WTC11 (cell line): Measurements from ENCODE around the gene BARX2.
A peak's percentile ranks its signal among the peaks of the same experiment; 100 is the strongest.

Experiments used
- ATF3 ChIP-seq: sonication (generic); formaldehyde crosslinking; conservative IDR thresholded peaks from 2 replicates; pipeline ENCODE4 v1.8.1; 2022; ENCODE audit warnings: mild to moderate bottlenecking, missing genetic modification reagents
- CTCF ChIP-seq: fragments of 200-600 bp; IDR thresholded peaks from 2 replicates; pipeline ENCODE4 v1.8.0; 2022; ENCODE audit warnings: antibody characterized with exemption
- FOXJ3 ChIP-seq: sonication (generic); formaldehyde crosslinking; IDR thresholded peaks from 2 replicates; pipeline ENCODE4 v1.9.0; 2021; ENCODE audit warnings: missing genetic modification reagents, mild to moderate bottlenecking, borderline replicate concordance
- FOXK1 ChIP-seq: sonication (generic); formaldehyde crosslinking; IDR thresholded peaks from 2 replicates; pipeline ENCODE4 v1.8.0; 2022; ENCODE audit warnings: mild to moderate bottlenecking, moderate library complexity, missing genetic modification reagents
- FOXP4 ChIP-seq: sonication (generic); formaldehyde crosslinking; IDR thresholded peaks from 2 replicates; pipeline ENCODE4 v1.8.0; 2022; ENCODE audit warnings: mild to moderate bottlenecking, missing genetic modification reagents
- GABPB1 ChIP-seq: sonication (generic); formaldehyde crosslinking; IDR thresholded peaks from 2 replicates; pipeline ENCODE4 v1.8.1; 2023; ENCODE audit warnings: mild to moderate bottlenecking, missing genetic modification reagents
- SP1 ChIP-seq: sonication (generic); formaldehyde crosslinking; conservative IDR thresholded peaks from 2 replicates; pipeline ENCODE4 v1.8.1; 2022; ENCODE audit warnings: missing genetic modification reagents
- TP53 ChIP-seq: sonication (generic); formaldehyde crosslinking; IDR thresholded peaks from 2 replicates; pipeline ENCODE4 v1.8.1; 2023; ENCODE audit warnings: mild to moderate bottlenecking, missing genetic modification reagents
- ZBTB43 ChIP-seq: sonication (generic); formaldehyde crosslinking; IDR thresholded peaks from 2 replicates; pipeline ENCODE4 v1.8.1; 2023; ENCODE audit warnings: mild to moderate bottlenecking, missing genetic modification reagents
- ZNF532 ChIP-seq: fragments of 250-450 bp; sonication (Bioruptor Pico); IDR thresholded peaks from 2 replicates; pipeline ENCODE4 v1.9.0; 2021; ENCODE audit warnings: mild to moderate bottlenecking, borderline replicate concordance

GRCh38 chr11:129375751-129376657, at the start of gene BARX2:
- TF ChIP-seq GABPB1 (no peak), FOXK1 (CRISPR knock-in tag) (no peak), ZNF532 (CRISPR knock-in tag) (no peak), CTCF (no peak), FOXJ3 (no peak), TP53 (CRISPR knock-in tag) (no peak), ATF3 (CRISPR knock-in tag) (no peak), ZBTB43 (no peak), FOXP4 (CRISPR knock-in tag) (no peak), SP1 (0 out of 2 replicates have a peak, but pooled peaks have one; percentile 23)
